RWPE1 (cell line): ENCODE results near the gene CD302.

Experiments used
- CTCF ChIA-PET: fragments of 350-600 bp; sonication (Branson Sonifier 250); formaldehyde crosslinking; extraction: SDS; loops from one replicate; lab custom pipeline; 2021; lab: Yijun Ruan, JAX
- POLR2A ChIA-PET: fragments of 400-600 bp; formaldehyde crosslinking; extraction: SDS; loops from one replicate; lab custom pipeline; 2020; ENCODE audit warnings: antibody characterized with exemption; ENCODE audit not compliant: low non-redundant PET; lab: Yijun Ruan, JAX
- DNase-seq: peaks from one replicate; pipeline ENCODE4 v3.0.0; 2012; ENCODE audit warnings: low spot score
- H3K27ac ChIP-seq: fragments of 450-650 bp; 2 replicates; pipeline ENCODE4 v1.5.1; 2017
- TF ChIP-seq, protein P1 (sequence below): fragments of 450-650 bp; conservative IDR thresholded peaks from 2 replicates; pipeline ENCODE4 v1.5.1; 2017; ENCODE audit warnings: low read depth, mild to moderate bottlenecking

CD302 gene

DNA sequence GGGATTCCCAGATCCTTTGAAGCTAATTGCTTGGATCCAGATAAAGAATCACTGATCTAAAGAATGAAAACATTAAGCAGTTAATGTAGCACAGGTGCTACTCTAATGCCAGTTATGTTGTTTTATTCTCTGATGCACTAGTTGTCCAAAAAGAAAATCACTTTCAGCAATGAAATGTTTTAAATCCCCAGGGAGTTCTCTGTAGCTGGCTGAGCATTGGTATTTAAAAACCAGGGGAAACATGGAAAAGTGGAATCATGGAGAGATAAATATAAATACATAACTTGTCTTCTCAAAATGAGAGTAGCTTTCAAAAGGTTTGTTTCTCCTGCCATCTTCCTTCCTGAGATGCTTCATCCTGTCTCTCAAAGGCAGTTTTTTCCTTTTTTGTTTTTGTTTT, 37.7 kb downstream of the CD302 start:
- no peak for DNase-seq
- no peak overlapping the region for H3K27ac ChIP-seq
- POLR2A ChIA-PET: no interaction called here
- CTCF ChIA-PET: no interaction called here
- TF ChIP-seq, protein P1, sequence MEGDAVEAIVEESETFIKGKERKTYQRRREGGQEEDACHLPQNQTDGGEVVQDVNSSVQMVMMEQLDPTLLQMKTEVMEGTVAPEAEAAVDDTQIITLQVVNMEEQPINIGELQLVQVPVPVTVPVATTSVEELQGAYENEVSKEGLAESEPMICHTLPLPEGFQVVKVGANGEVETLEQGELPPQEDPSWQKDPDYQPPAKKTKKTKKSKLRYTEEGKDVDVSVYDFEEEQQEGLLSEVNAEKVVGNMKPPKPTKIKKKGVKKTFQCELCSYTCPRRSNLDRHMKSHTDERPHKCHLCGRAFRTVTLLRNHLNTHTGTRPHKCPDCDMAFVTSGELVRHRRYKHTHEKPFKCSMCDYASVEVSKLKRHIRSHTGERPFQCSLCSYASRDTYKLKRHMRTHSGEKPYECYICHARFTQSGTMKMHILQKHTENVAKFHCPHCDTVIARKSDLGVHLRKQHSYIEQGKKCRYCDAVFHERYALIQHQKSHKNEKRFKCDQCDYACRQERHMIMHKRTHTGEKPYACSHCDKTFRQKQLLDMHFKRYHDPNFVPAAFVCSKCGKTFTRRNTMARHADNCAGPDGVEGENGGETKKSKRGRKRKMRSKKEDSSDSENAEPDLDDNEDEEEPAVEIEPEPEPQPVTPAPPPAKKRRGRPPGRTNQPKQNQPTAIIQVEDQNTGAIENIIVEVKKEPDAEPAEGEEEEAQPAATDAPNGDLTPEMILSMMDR: no peak

DNA sequence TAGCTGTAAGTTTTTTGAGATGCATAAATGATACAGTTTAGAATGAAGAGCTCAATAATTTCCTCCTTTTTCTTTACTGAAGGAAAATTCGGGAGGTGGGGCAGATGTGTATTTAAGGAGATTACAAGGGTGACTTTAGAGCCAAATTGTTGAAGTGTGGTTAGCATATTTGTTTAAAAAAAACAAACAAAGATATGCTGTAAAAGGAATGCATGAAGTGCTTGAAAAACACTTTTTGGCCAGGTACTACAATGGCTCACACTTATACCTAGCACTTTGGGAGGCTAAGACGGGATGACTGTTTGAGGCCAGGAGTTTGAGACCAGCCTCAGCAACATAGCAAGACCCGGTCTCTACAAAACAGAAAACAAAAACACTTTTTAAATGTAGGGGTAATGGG, 38.4 kb downstream of the CD302 start:
- ChIA-PET CTCF (interaction anchor here (0.6 to 0.9 kb wide), 3 partner anchors 14 to 643 kb away, joined by 3 to 4 read pairs (median 3); no protein-coding TSS in a partner anchor), POLR2A (no interaction called here)
- H3K27ac ChIP-seq: no peak overlapping the region
- TF ChIP-seq, protein P1: no peak
- no peak for DNase-seq

DNA sequence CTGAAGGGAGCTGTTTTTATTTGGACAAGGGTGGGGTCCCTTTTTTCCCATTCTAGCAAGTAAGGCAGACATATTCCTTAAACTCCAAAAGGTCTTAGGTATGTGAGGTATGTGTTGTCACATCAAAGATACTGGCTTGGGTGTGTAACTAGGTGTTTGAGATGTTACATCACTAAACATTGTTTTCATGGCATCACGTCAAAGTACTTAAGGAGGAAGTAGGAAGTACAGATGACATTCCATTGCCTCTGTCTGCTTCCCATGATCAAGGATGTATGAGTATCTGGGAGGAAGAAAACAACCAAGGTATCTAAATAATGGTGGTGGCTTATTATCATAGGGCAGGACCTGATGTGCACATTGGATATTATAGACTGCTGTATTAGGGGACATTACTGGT, 39.3 kb downstream of the CD302 start:
- DNase-seq: no peak
- ChIA-PET POLR2A (no interaction called here), CTCF (interaction anchor here (0.7 kb wide), 2 partner anchors 413 to 572 kb away, joined by 3 to 4 read pairs; no protein-coding TSS in a partner anchor)
- H3K27ac ChIP-seq: no peak overlapping the region
- TF ChIP-seq, protein P1: no peak

DNA sequence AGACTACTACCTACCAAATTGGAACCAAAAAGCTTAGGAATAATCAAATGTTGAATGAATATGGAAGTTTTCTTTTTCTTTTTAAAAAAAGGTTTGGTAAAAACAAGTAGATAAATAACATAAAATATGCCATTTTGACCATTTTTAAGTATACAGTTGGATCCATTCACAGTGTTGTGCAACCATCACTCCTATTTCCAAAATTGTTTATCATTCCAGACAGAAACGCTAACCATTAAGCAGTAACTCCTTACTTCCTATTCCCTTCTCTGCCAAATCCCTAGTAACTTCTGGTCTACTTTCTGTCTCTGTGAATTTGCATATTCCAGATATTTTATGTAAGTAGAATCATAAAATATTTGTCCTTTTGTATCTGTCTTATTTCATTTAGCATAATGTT, 39.8 kb downstream of the CD302 start:
- H3K27ac ChIP-seq: no peak overlapping the region
- no peak for DNase-seq
- TF ChIP-seq, protein P1: no peak
- ChIA-PET POLR2A (no interaction called here), CTCF (interaction anchor here (0.7 kb wide), 1 partner anchor 51 kb away, joined by 3 read pairs; no protein-coding TSS in a partner anchor)

DNA sequence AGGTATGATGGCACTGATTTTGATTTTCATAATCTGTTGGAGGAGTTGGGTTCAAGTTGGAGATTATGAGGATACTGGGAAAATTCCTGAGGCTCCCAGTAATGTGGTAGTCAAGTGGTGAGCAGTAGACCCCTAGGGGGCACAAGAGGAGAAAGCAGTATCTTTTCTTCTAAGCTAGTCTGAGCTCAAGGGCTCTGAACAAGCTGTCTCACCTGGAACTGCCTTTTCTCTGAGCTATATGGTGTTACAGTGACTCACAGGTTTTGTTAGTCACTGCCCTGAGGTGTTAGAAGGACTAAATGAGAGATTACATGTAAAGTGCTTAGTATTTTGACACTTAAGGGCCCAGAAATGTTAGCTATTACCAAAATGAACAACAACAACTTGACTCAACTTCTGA, 42.2 kb downstream of the CD302 start:
- ChIA-PET POLR2A (no interaction called here), CTCF (interaction anchor here (0.7 to 1.0 kb wide), 2 partner anchors 184 to 212 kb away, joined by 3 to 4 read pairs; no protein-coding TSS in a partner anchor)
- DNase-seq: peak; percentile 88
- TF ChIP-seq, protein P1: no peak; the same call in 1 of the 2 replicates
- no peak overlapping the region for H3K27ac ChIP-seq

DNA sequence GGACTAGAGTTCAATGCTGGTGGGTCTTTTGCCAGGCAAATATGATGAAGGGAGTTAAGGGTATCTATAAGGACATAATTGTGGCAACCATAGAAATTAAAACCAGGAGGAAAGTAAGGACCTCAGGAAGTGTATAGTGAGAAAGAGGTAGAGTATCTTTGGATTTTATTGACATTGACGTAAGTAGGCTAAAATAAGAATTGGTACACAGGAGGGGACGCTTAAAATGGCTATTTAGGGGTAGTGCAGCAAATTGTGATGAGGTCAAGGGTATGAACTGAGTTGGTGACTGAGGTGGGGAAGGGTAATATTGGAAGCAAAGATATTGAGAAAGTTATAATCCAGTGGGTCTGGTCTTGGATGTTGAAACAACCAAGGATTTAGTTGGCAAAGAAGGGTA, 43.0 kb downstream of the CD302 start:
- CTCF ChIA-PET: interaction anchor here (0.7 kb wide), 1 partner anchor 232 kb away, joined by 3 read pairs; no protein-coding TSS in a partner anchor
- TF ChIP-seq, protein P1: no peak
- POLR2A ChIA-PET: no interaction called here
- no peak overlapping the region for H3K27ac ChIP-seq
- no peak for DNase-seq
